GM19372 (cell line): ENCODE results near the gene CPNE2.
"Not testable (repeated sequence)": the region's sequence is repeated elsewhere in the genome, so short reads cannot be mapped to it uniquely, and the experiment has no call there.

Experiments used
- ATAC-seq: cut with Tn5 transposase; IDR thresholded peaks from one replicate; pipeline ENCODE4 v1.9.1; 2021; ENCODE audit warnings: mild to moderate bottlenecking, low read depth, moderate library complexity; ENCODE audit not compliant: unreplicated experiment

The CPNE2 gene

DNA sequence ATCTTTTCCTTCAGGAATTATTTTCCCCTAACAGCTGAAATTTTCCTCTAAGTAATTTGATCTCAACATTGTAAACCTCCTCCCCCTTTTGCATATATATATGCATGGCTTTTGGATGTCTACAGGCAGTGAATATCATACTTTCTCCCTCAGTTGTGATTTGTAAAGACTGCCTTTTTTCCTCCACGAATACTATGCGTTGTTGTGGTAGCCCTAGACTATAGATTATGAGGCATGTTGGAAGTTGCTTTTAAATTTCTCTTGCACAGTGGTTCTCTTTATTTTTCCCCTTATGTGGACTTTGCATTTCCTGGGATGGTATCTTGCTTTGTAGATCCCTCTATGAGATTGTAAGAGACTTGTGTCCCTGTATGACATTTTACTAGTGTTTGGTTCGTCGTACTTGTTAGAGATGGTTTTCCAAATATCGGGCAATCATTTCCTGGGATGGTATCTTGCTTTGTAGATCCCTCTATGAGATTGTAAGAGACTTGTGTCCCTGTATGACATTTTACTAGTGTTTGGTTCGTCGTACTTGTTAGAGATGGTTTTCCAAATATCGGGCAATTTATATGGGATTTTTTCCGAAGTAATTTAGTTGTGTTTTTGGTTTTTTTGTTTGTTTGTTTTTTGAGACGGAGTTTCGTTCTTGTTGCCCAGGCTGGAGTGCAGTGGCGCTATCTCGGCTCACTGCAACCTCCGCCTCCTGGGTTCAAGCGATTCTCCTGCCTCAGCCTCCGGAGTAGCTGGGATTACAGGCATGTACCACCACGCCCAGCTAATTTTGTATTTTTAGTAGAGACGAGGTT is 95.7 kb downstream of the CPNE2 start:
- ATAC-seq, result not testable (repeated sequence)

- no peak for ATAC-seq
Measured at GRCh38 chr16:57188711-57189002, 96.3 kb downstream of the CPNE2 start.

DNA sequence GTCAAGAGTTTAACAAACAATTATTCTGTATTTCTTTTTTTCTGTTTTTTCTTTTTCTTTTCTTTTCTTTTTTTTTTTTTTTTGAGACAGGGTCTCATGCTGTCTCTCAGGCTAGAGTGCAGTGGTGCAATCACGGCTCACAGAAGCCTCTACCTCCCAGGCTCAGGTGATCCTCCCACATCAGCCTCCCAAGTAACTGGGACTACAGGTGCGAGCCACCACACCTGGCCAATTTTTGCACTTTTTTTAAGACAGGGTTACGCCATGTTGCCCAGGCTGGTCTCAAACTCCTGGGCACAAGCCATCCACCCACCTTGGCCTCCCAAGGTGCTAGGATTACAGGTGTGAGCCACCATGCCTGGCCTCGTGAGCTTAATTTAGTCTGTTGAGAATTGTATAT is 97.1 kb downstream of the CPNE2 start:
- ATAC-seq, result not testable (repeated sequence)

- no peak for ATAC-seq
Measured at GRCh38 chr16:57190136-57190535, 97.8 kb downstream of the CPNE2 start.

GRCh38 chr16:57191056-57191571 is 98.7 kb downstream of the CPNE2 start:
- ATAC-seq, result no peak

- ATAC-seq, result no peak
Measured at GRCh38 chr16:57192146-57192545, 99.8 kb downstream of the CPNE2 start.

GRCh38 chr16:57192720-57193486 is 100.5 kb downstream of the CPNE2 start:
- ATAC-seq, result no peak

GRCh38 chr16:57194512-57194911 is 102.1 kb downstream of the CPNE2 start:
- no peak for ATAC-seq

- ATAC-seq, result no peak
Measured at GRCh38 chr16:57196286-57196685, 103.9 kb downstream of the CPNE2 start.

DNA sequence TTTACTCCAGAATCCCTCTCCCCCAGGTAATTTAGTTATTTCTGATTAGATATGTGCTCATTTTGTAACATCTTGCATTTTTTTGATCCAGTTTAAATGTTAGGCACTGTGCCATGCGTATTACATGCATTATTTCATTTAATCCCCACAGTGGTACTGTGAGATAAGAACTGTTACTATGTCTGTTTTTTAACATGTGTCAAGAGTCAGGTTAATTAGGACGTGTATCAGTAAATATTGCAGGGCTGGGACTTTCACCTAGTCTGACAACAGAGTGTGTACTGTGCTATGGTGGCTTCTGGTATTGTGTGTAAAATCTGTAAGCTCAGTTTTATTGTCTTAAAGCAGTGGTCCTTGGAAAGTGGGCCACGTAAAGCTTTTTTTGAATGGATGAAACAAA is 104.4 kb downstream of the CPNE2 start:
- no peak for ATAC-seq
